Mesendoderm (in vitro differentiated cells): ENCODE measurements around the gene C10orf120.

Experiments used
- DNase-seq: peaks from one replicate; pipeline ENCODE4 v3.0.0; 2013
- H2AK5ac ChIP-seq: 2 replicates; pipeline ENCODE4 v1.6.1; 2013; ENCODE audit warnings: low read length, inconsistent platforms
- H2BK120ac ChIP-seq: 2 replicates; pipeline ENCODE4 v1.6.1; 2013; ENCODE audit warnings: low read depth, mild to moderate bottlenecking, low read length, moderate library complexity, mixed read lengths
- H2BK15ac ChIP-seq: replicated peaks from 2 replicates; pipeline ENCODE4 v1.6.1; 2013; ENCODE audit warnings: low read depth, mild to moderate bottlenecking, moderate library complexity
- H2BK5ac ChIP-seq: 2 replicates; pipeline ENCODE4 v1.6.1; 2013; ENCODE audit warnings: low read length, inconsistent platforms
- H3K18ac ChIP-seq: 2 replicates; pipeline ENCODE4 v1.6.1; 2013; ENCODE audit warnings: mild to moderate bottlenecking, low read length, mixed read lengths
- H3K23ac ChIP-seq: one replicate; pipeline ENCODE4 v1.6.1; 2013; ENCODE audit warnings: low read length
- H3K27ac ChIP-seq: 2 replicates; pipeline ENCODE4 v1.5.1; 2013; ENCODE audit warnings: low read depth, mild to moderate bottlenecking, inconsistent platforms, low read length, moderate library complexity
- H3K27me3 ChIP-seq: 2 replicates; pipeline ENCODE4 v1.6.1; 2013; ENCODE audit warnings: low read length, control low read depth, mild to moderate bottlenecking, inconsistent platforms; ENCODE audit not compliant: insufficient read depth, poor library complexity
- H3K36me3 ChIP-seq: 2 replicates; pipeline ENCODE4 v1.6.1; 2013; ENCODE audit warnings: low read length, inconsistent platforms; ENCODE audit not compliant: control insufficient read depth, insufficient read depth
- H3K4ac ChIP-seq: one replicate; pipeline ENCODE4 v1.6.1; 2013; ENCODE audit warnings: low read depth, mild to moderate bottlenecking, low read length, moderate library complexity
- H3K4me1 ChIP-seq: 2 replicates; pipeline ENCODE4 v1.6.1; 2013; ENCODE audit warnings: low read depth, low read length, inconsistent platforms; ENCODE audit not compliant: control insufficient read depth
- H3K4me2 ChIP-seq: 2 replicates; pipeline ENCODE4 v1.6.1; 2013; ENCODE audit warnings: low read length
- H3K4me3 ChIP-seq: 2 replicates; pipeline ENCODE4 v1.5.1; 2013; ENCODE audit warnings: mild to moderate bottlenecking, low read length
- H3K56ac ChIP-seq: one replicate; pipeline ENCODE4 v1.6.1; 2013; ENCODE audit warnings: low read length
- H3K79me1 ChIP-seq: 2 replicates; pipeline ENCODE4 v1.6.1; 2013; ENCODE audit warnings: low read length, inconsistent platforms
- H3K79me2 ChIP-seq: 2 replicates; pipeline ENCODE4 v1.6.1; 2013; ENCODE audit warnings: mild to moderate bottlenecking, low read length; ENCODE audit not compliant: control insufficient read depth, insufficient read depth
- H3K9ac ChIP-seq: 2 replicates; pipeline ENCODE4 v1.6.1; 2013; ENCODE audit warnings: low read length, inconsistent platforms
- H4K5ac ChIP-seq: one replicate; pipeline ENCODE4 v1.6.1; 2013; ENCODE audit warnings: low read length
- H4K8ac ChIP-seq: one replicate; pipeline ENCODE4 v1.6.1; 2013; ENCODE audit warnings: low read depth, mild to moderate bottlenecking, control low read depth, low read length, moderate library complexity
- WGBS: extraction: QIAGEN DNeasy Blood & Tissue Kit; methylation state at CpG from one replicate; pipeline ENCODE4 v1.1.7; 2013; ENCODE audit warnings: low lambda C conversion rate, missing lambda C conversion rate; ENCODE audit not compliant: insufficient coverage; ENCODE audit errors: extremely low coverage; 5-methylcytosine and 5-hydroxymethylcytosine counted together

C10orf120 gene

GRCh38 chr10:122655524-122656307 is 43.9 kb downstream of the C10orf120 start:
- Histone ChIP-seq H3K18ac (no peak overlapping the region), H3K56ac (no peak overlapping the region), H3K27ac (no peak overlapping the region), H3K79me2 (no peaks in the 10 kb centered on the region), H2BK15ac (no peak overlapping the region), H3K4me3 (no peak overlapping the region), H4K5ac (no peak overlapping the region), H3K27me3 (no peaks in the 10 kb centered on the region), H3K23ac (no peak overlapping the region), H3K36me3 (no peaks in the 10 kb centered on the region), H3K4me2 (no peak overlapping the region), H3K4ac (no peak overlapping the region), H2AK5ac (no peak overlapping the region), H3K9ac (no peak overlapping the region), H3K79me1 (no peaks in the 10 kb centered on the region), H4K8ac (no peak overlapping the region), H2BK5ac (no peak overlapping the region), H3K4me1 (no peaks in the 10 kb centered on the region), H2BK120ac (no peak overlapping the region)
- WGBS = no CpG with 5 or more reads among the region's 9 CpGs
- DNase-seq = no peak

- no peaks in the 10 kb centered on the region for H3K79me1 ChIP-seq
- no peak overlapping the region for H3K4ac ChIP-seq
- no peak for DNase-seq
- no peak overlapping the region for H2BK15ac ChIP-seq
- no peak overlapping the region for H3K4me3 ChIP-seq
- H3K79me2 ChIP-seq = no peaks in the 10 kb centered on the region
- no peaks in the 10 kb centered on the region for H3K4me1 ChIP-seq
- H3K36me3 ChIP-seq = no peaks in the 10 kb centered on the region
- no peak overlapping the region for H3K56ac ChIP-seq
- H3K18ac ChIP-seq = no peak overlapping the region
- no peak overlapping the region for H2BK5ac ChIP-seq
- no peak overlapping the region for H3K4me2 ChIP-seq
- no peak overlapping the region for H4K8ac ChIP-seq
- H2BK120ac ChIP-seq = no peak overlapping the region
- no CpG with 5 or more reads among the region's 2 CpGs for WGBS
- H3K23ac ChIP-seq = no peak overlapping the region
- H3K9ac ChIP-seq = no peak overlapping the region
- no peaks in the 10 kb centered on the region for H3K27me3 ChIP-seq
- H4K5ac ChIP-seq = no peak overlapping the region
- no peak overlapping the region for H2AK5ac ChIP-seq
- H3K27ac ChIP-seq = no peak overlapping the region
Observed at GRCh38 chr10:122650331-122650730, 49.3 kb downstream of the C10orf120 start.

GRCh38 chr10:122649903-122650302 is 49.7 kb downstream of the C10orf120 start:
- no peak overlapping the region for H3K56ac ChIP-seq
- H3K4me2 ChIP-seq = no peak overlapping the region
- H3K27me3 ChIP-seq = no peaks in the 10 kb centered on the region
- H4K8ac ChIP-seq = no peak overlapping the region
- H3K4ac ChIP-seq = no peak overlapping the region
- H3K18ac ChIP-seq = no peak overlapping the region
- H2AK5ac ChIP-seq = no peak overlapping the region
- H2BK120ac ChIP-seq = no peak overlapping the region
- H3K27ac ChIP-seq = no peak overlapping the region
- no peak overlapping the region for H4K5ac ChIP-seq
- H3K4me3 ChIP-seq = no peak overlapping the region
- no peak for DNase-seq
- H2BK5ac ChIP-seq = no peak overlapping the region
- no CpG with 5 or more reads among the region's 5 CpGs for WGBS
- no peaks in the 10 kb centered on the region for H3K79me1 ChIP-seq
- H3K9ac ChIP-seq = no peak overlapping the region
- no peak overlapping the region for H3K23ac ChIP-seq
- H3K36me3 ChIP-seq = no peaks in the 10 kb centered on the region
- H3K4me1 ChIP-seq = no peaks in the 10 kb centered on the region
- H3K79me2 ChIP-seq = no peaks in the 10 kb centered on the region
- no peak overlapping the region for H2BK15ac ChIP-seq

- H3K4me3 ChIP-seq = no peak overlapping the region
- peak; percentile 76 for DNase-seq
- whole genome bisulfite sequencing = no CpG with 5 or more reads among the region's 10 CpGs
Observed at GRCh38 chr10:122648599-122649428, 50.8 kb downstream of the C10orf120 start.

More at GRCh38 chr10:122648599-122649428, 50.8 kb downstream of the C10orf120 start:
- Histone ChIP-seq H3K4me1 (no peaks in the 10 kb centered on the region), H4K8ac (no peak overlapping the region), H2BK120ac (no peak overlapping the region), H3K79me2 (no peaks in the 10 kb centered on the region), H3K79me1 (no peaks in the 10 kb centered on the region), H3K27ac (no peak overlapping the region), H3K4me2 (no peak overlapping the region), H3K23ac (no peak overlapping the region), H2AK5ac (no peak overlapping the region), H3K56ac (no peak overlapping the region), H2BK15ac (no peak overlapping the region), H3K4ac (no peak overlapping the region), H4K5ac (no peak overlapping the region), H3K36me3 (no peaks in the 10 kb centered on the region), H2BK5ac (no peak overlapping the region), H3K18ac (no peak overlapping the region), H3K27me3 (no peaks in the 10 kb centered on the region), H3K9ac (no peak overlapping the region)
